HL-60/S4 treated with phorbol 12-myristate 13-acetate at 8.2 ng/mL for 4 days and 3 days (cell line): ENCODE data around the gene GZMH.
"Not testable (repeated sequence)": the region's sequence is repeated elsewhere in the genome, so short reads cannot be mapped to it uniquely, and the experiment has no call there.

Source experiments
- in situ Hi-C: fragments of 300-500 bp; cut with MboI; formaldehyde crosslinking; loops from 2 replicates; pipeline ENCODE4 v1.15.0; 2022; ENCODE audit warnings: low sequenced_read_pairs

Gene GZMH

GRCh38 chr14:24609655-24610344 lies at the start of gene GZMH:
Gene GZMH (minus strand): TSS chr14:24609685. CDS start chr14:24609613, 72 bp downstream.
- in situ Hi-C loops: loop anchor here (25.0 kb wide), 1 partner anchor 272 kb away; the partner anchor contains the start of genes ADCY4 and RIPK3

GRCh38 chr14:24648361-24648760 lies 38.9 kb upstream of the GZMH start:
- in situ Hi-C loops: not testable (repeated sequence)

- in situ Hi-C loops: no loop called here
Observed at GRCh38 chr14:24639905-24640304, 30.4 kb upstream of the GZMH start.

GRCh38 chr14:24639270-24639669 lies 29.8 kb upstream of the GZMH start:
- in situ Hi-C loops: no loop called here

GRCh38 chr14:24634158-24634557 lies 24.7 kb upstream of the GZMH start, which contains the start of gene GZMB:
Gene GZMB (minus strand): TSS chr14:24634190. CDS start chr14:24634160, 30 bp downstream.
- in situ Hi-C loops: no loop called here

- in situ Hi-C loops: no loop called here
Observed at GRCh38 chr14:24633353-24633752, 23.9 kb upstream of the GZMH start.

- in situ Hi-C loops: no loop called here
Observed at GRCh38 chr14:24632761-24633160, 23.3 kb upstream of the GZMH start.

GRCh38 chr14:24632336-24632735 lies 22.9 kb upstream of the GZMH start:
- in situ Hi-C loops: no loop called here

- in situ Hi-C loops: no loop called here
Observed at GRCh38 chr14:24631749-24632335, 22.4 kb upstream of the GZMH start.

- in situ Hi-C loops: no loop called here
Observed at GRCh38 chr14:24630872-24631477, 21.5 kb upstream of the GZMH start.

- in situ Hi-C loops: no loop called here
Observed at GRCh38 chr14:24630087-24630871, 20.8 kb upstream of the GZMH start.

- in situ Hi-C loops: no loop called here
Observed at GRCh38 chr14:24629521-24629920, 20.0 kb upstream of the GZMH start.

- in situ Hi-C loops: loop anchor here (25.0 kb wide), 1 partner anchor 276 kb away; the partner anchor contains the start of genes ADCY4 and RIPK3
Observed at GRCh38 chr14:24613747-24614146, 4.3 kb upstream of the GZMH start.

GRCh38 chr14:24613241-24613640 lies 3.8 kb upstream of the GZMH start:
- in situ Hi-C loops: loop anchor here (25.0 kb wide), 1 partner anchor 276 kb away; the partner anchor contains the start of genes ADCY4 and RIPK3

GRCh38 chr14:24612196-24612595 lies 2.7 kb upstream of the GZMH start:
- in situ Hi-C loops: loop anchor here (25.0 kb wide), 1 partner anchor 275 kb away; the partner anchor contains the start of genes ADCY4 and RIPK3

GRCh38 chr14:24607635-24608514 lies 1.6 kb downstream of the GZMH start:
- in situ Hi-C loops: loop anchor here (25.0 kb wide), 1 partner anchor 271 kb away; the partner anchor contains the start of genes ADCY4 and RIPK3

GRCh38 chr14:24607081-24607480 lies 2.4 kb downstream of the GZMH start:
- in situ Hi-C loops: loop anchor here (25.0 kb wide), 1 partner anchor 270 kb away; the partner anchor contains the start of genes ADCY4 and RIPK3

GRCh38 chr14:24606297-24606696 lies 3.2 kb downstream of the GZMH start:
- in situ Hi-C loops: loop anchor here (25.0 kb wide), 1 partner anchor 269 kb away; the partner anchor contains the start of genes ADCY4 and RIPK3

GRCh38 chr14:24605435-24606190 lies 3.9 kb downstream of the GZMH start:
- in situ Hi-C loops: loop anchor here (25.0 kb wide), 1 partner anchor 268 kb away; the partner anchor contains the start of genes ADCY4 and RIPK3
